HUES64 (cell line): ENCODE results near the gene TCEA2.

Experiments used
- H3K27ac ChIP-seq: 2 replicates; pipeline ENCODE4 v1.7.0; 2013; ENCODE audit warnings: low read depth, low read length, inconsistent platforms
- H3K27me3 ChIP-seq: 2 replicates; pipeline ENCODE4 v1.6.1; 2013; ENCODE audit warnings: mild to moderate bottlenecking, low read length; ENCODE audit not compliant: insufficient read depth
- H3K36me3 ChIP-seq: 2 replicates; pipeline ENCODE4 v1.6.1; 2013; ENCODE audit warnings: mild to moderate bottlenecking, low read length; ENCODE audit not compliant: insufficient read depth
- H3K4me1 ChIP-seq: 2 replicates; pipeline ENCODE4 v1.6.1; 2013; ENCODE audit warnings: mild to moderate bottlenecking, low read length, moderate library complexity; ENCODE audit not compliant: insufficient read depth
- H3K4me3 ChIP-seq: 2 replicates; pipeline ENCODE4 v1.5.1; 2013; ENCODE audit warnings: mild to moderate bottlenecking, low read length, moderate library complexity
- H3K9ac ChIP-seq: 2 replicates; pipeline ENCODE4 v1.6.1; 2013; ENCODE audit warnings: mild to moderate bottlenecking, low read depth, low read length
- H3K9me3 ChIP-seq: 2 replicates; pipeline ENCODE4 v1.6.1; 2013; ENCODE audit warnings: low read depth, low read length; ENCODE audit not compliant: insufficient read depth
- WGBS: fragments of 150-250, 120-280 bp; methylation state at CpG from one replicate; pipeline ENCODE4 v1.1.7; 2013; ENCODE audit warnings: missing lambda C conversion rate; 5-methylcytosine and 5-hydroxymethylcytosine counted together

TCEA2 gene

DNA sequence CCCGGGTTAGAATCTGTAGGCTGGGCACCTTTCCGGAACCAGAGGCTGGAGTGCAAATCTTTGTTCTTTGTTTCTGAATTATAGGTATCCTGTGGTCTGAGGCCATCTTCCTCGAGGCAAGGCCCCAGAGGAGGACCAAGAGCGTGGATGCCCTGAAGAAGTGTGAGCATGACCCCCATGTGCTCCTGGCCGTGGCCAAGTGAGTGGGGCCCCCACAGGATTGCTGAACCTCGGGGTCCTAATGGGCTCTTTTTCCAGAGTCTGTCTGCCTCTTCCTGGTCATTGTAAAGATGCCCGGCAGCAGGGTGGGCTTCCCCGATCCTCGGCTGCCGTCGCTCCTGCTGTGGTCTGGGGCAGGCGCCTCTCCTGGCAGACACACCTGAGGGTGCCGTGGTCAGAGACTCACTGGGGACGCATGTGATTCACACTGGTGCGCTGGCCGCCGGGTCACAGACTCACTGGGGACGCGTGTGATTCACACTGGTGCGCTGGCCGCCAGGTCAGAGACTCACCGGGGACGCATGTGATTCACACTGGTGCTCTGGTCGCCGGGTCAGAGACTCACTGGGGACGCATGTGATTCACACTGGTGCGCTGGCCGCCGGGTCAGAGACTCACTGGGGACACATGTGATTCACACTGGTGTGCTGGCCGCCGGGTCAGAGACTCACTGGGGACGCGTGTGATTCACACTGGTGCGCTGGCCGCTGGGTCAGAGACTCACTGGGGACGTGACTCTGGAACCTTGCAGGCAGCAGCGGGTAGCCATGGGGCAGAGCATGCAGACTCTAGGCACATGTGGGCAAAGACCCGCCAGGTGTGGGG is 33.5 kb upstream of the TCEA2 start:
- Histone ChIP-seq H3K9me3 (no peaks in the 10 kb centered on the region), H3K36me3 (peaks cover 86% of the 10 kb centered on the region), H3K4me1 (no peaks in the 10 kb centered on the region), H3K27ac (no peak overlapping the region), H3K4me3 (no peak overlapping the region), H3K27me3 (no peaks in the 10 kb centered on the region), H3K9ac (no peak overlapping the region)
- 96% methylated on average over 38 of the region's 38 CpGs for WGBS

DNA sequence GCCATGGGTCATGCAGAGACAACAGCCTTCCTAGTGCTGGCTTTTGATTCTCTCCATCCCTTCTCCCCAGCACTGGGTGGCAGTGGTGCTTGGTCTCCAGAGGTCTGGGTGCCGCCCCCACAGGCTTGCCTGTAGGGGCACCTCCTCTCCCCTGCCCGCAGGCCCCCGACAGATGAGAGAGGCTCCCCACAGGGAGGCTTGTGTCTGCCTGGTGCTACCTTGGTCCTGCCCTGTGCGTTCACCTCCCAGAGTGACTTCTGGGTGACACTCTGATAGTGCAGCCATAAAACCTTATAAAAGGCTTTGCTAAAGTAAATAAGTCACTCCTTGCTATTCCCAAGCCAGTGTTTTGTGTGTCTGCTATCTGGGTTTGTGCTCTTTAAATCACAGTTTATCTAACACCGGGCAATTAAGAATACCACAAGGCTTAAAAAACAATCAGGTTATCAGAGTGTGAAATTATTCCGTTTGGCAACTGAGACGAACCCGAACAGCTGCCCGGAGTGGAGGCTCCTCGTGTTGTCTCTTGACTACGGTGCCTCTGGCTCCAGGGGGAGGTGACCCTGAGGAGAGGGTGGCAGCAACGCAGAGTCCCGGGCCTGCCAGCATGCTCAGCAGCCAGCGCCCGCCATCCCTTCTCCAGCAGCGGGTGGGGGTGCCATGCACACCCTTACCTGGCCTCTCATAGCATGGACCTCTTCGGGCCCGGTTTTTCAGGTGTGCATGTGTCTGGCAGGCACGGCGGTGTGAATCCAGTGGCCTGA is 32.4 kb upstream of the TCEA2 start:
- Histone ChIP-seq H3K27ac (no peak overlapping the region), H3K36me3 (peaks cover 82% of the 10 kb centered on the region), H3K9me3 (no peaks in the 10 kb centered on the region), H3K27me3 (no peaks in the 10 kb centered on the region), H3K9ac (no peak overlapping the region), H3K4me3 (no peak overlapping the region), H3K4me1 (no peaks in the 10 kb centered on the region)
- 91% methylated on average over 20 of the region's 20 CpGs for WGBS

DNA sequence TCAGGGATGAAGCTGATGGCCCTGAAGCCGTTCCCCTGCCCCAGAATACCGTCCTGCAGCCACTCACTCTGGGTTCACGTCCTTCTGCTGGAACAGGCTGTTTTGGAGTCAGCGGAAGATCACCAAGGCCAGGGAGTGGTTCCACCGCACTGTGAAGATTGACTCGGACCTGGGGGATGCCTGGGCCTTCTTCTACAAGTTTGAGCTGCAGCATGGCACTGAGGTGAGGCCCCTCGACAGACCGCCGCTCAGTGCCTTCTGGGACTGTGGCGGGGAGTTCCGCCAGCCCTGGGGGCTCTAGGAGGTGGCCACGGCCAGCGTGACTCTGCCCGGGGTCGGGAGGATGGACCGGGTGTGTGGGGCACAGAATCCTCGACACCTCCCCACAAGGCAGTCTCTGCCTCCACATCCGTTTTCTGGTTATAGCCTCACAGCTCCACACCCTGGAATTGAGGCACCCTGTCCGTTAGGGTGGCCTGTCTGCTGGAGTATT is 31.1 kb upstream of the TCEA2 start:
- WGBS: 96% methylated on average over 19 of the region's 19 CpGs
- H3K27me3 ChIP-seq: no peaks in the 10 kb centered on the region
- H3K27ac ChIP-seq: no peak overlapping the region
- 0 out of 2 replicates have a peak, but pooled peaks cover 9% of the 10 kb centered on the region for H3K4me1 ChIP-seq
- H3K4me3 ChIP-seq: no peak overlapping the region
- H3K36me3 ChIP-seq: peaks cover 74% of the 10 kb centered on the region
- no peak overlapping the region for H3K9ac ChIP-seq
- no peaks in the 10 kb centered on the region for H3K9me3 ChIP-seq

DNA sequence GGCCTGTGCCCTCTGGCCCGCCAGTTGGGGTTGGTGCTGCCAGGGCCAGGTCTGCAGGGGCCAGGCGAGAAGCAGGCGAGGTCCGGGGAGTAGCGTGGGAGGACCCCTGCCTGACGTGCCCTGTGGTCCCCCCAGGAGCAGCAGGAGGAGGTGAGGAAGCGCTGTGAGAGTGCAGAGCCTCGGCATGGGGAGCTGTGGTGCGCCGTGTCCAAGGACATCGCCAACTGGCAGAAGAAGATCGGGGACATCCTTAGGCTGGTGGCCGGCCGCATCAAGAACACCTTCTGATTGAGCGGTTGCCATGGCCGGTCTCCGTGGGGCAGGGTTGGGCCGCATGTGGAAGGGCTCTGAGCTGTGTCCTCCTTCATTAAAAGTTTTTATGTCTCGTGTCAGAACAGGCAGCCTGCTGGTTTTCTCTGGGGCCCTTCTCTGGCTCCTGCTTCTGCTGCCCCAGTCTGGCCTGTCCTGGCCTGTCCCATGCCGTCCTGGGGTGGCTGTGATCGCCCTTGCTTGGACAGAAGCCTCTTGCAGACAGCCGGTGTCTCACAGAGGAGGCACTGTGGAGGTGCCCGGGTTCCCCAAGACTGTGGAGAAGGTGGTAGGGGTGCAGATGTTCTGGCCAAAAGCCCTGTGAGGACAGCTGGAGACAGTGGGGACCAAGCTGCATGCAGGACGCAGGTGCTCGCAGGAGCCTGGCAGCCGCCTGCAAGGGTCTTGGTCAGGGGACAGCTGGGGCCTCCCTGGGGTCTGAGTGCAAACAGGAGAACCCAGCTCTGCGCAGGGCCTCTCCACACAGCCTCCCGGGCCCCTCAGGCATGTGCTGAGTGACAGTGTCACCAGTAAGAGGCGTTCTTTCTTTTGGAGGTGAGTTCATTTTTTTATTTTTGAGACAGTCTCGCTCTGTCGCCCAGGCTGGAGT is 30.0 kb upstream of the TCEA2 start:
- no peaks in the 10 kb centered on the region for H3K9me3 ChIP-seq
- H3K27ac ChIP-seq: no peak overlapping the region
- peaks cover 63% of the 10 kb centered on the region for H3K36me3 ChIP-seq
- WGBS: 94% methylated on average over 31 of the region's 31 CpGs
- H3K4me3 ChIP-seq: no peak overlapping the region
- H3K27me3 ChIP-seq: peaks cover 10% of the 10 kb centered on the region
- no peak overlapping the region for H3K9ac ChIP-seq
- 0 out of 2 replicates have a peak, but pooled peaks cover 9% of the 10 kb centered on the region for H3K4me1 ChIP-seq

DNA sequence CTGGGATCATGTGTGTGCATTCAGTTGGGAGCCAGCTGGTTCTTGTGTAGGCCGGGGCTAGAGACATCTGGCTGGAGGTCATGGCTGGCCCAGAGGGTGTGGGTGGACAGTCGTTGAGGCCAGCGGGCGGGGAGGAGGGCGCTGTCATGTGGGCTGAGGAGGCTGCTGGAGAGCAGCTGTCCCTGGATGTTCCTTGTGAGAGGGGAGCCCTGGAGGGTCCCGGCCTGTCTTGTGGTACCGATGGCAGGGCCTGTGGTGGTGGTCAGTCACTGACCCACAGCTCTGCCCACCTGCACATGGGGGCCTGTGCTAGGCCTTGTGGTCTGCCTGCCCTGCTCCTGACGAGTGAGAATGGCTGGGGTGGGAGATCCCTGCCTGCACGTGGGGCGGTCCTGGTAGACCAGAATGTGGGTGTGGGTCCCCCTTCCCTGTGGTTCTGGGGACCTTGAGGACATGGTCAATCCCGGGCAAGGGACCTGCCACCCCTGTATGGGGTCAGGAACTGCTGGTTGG is 29.0 kb upstream of the TCEA2 start:
- 92% methylated on average over 11 of the region's 11 CpGs for WGBS
- peaks cover 20% of the 10 kb centered on the region for H3K27me3 ChIP-seq
- peaks cover 52% of the 10 kb centered on the region for H3K36me3 ChIP-seq
- H3K27ac ChIP-seq: no peak overlapping the region
- H3K9ac ChIP-seq: no peak overlapping the region
- H3K4me1 ChIP-seq: 0 out of 2 replicates have a peak, but pooled peaks cover 9% of the 10 kb centered on the region
- H3K4me3 ChIP-seq: no peak overlapping the region
- H3K9me3 ChIP-seq: no peaks in the 10 kb centered on the region

DNA sequence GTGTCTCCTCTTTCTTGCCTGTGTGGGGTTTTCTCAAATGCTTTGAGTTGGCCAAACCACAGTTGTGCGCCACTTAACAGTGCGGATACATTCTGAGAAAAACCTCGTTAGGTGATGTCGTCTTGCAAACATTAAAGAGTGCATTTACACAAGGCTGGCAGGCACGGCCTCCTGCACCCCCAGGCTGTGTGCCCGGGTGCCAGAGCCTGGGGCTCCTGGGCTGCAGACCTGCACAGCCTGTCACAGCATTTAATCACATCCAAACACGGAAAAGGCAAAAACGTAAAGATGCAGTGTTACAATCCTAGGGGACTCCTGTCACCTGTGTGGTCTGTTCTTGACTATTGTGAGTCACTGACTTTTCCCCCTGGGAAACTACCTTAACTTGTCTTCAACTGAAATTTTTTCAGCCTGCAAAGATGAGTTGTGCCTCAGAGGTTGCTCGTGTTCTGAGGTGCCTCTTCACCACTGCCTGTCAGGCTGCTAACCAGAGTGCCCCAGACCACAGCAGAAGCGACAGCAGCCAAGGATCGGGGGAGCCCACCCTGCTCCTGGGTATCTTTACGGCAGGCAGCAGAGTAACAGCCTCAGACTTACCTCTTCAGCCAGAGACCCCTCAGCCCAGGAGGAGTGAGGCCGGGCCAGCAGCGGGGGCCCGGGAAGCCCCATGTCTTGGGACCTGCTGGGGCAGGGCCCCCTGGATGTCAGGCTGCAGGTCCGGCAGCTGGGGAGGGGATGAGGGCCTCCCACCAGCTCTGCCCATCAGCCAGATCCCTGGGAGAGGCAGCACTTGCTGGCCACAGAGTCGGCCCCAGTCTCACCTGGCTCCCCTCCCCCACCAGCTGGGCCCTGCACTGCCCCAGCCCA is 27.7 kb upstream of the TCEA2 start:
- no peak overlapping the region for H3K4me3 ChIP-seq
- H3K4me1 ChIP-seq: 0 out of 2 replicates have a peak, but pooled peaks cover 9% of the 10 kb centered on the region
- H3K27ac ChIP-seq: no peak overlapping the region
- H3K9me3 ChIP-seq: no peaks in the 10 kb centered on the region
- peaks cover 40% of the 10 kb centered on the region for H3K36me3 ChIP-seq
- 81% methylated on average over 17 of the region's 17 CpGs for WGBS
- peaks cover 33% of the 10 kb centered on the region for H3K27me3 ChIP-seq
- no peak overlapping the region for H3K9ac ChIP-seq

DNA sequence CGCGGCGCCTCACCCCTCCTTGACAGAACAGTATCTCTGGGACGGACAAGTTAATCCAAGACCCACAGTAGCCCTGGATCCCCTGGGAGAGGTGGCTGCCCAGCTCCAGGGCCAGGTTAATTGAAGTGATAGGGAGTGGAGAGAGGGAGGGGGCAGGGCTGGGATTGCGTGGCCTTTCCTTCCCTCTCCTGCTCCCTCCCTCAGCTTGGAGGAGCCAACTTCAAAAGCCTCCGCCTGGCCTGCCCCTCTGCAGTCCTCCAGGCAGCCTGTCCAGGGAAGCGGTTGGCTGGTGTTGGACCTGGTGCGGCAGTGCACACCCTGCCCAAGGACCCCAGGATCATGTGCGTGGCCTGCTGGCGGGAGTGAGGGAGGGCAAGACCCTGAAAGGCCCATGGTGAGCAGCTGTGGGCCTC is 27.1 kb upstream of the TCEA2 start, which contains the start of gene C20orf204:
C20orf204 (plus strand) TSS at position 250 of the 413 bp plus-strand sequence; CDS start at position 392, 142 bp downstream.
- Histone ChIP-seq H3K27ac (no peak within 1 kb of the TSS), H3K9me3 (no peaks in the 10 kb centered on the region), H3K4me1 (0 out of 2 replicates have a peak, but pooled peaks cover 9% of the 10 kb centered on the region), H3K9ac (no peak within 1 kb of the TSS), H3K36me3 (peaks cover 35% of the 10 kb centered on the region), H3K27me3 (peaks cover 39% of the 10 kb centered on the region), H3K4me3 (no peak within 1 kb of the TSS)
- 52% methylated on average over 10 of the region's 10 CpGs for WGBS

DNA sequence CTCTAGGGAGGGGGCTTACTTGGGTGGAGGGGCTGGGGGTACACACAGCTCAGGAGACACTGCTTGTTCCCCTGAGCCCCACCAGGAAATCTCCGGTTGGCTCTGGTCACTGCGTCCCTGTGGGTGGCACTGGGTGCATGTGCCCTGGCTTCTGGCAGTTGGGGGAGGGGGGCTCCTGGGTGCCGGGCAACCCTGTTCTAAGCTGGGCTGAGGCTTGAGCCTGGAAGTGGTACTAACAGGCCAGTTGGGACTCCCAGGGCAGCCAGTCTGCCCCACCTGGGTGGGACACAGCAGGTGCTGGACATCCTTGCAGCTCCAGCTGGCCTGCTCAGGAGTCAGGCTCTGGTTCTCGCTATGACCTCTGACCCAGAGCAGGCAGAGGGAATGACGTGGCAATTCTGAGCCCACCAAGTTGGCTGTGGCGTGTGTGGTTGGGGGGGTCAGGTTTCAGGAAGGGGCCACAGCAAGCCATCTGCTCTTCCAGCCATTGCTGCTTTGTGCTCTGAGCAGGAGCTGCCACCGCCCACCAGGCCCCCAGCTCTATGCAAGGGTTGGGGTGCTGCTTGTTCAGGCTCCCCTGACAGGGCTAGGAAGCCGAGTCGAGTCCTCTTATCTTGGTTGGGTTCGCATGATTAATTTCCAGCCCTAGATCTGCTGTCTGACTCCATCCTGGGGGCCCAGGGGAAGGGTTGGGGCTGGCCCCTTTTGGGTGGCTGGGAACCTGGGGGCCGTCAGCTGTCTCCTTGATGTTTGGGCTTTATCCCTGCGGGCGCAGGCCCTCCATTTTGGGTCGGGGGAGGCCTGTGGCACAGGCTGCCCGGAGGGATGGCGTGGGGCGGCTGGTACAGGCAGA is 26.4 kb upstream of the TCEA2 start:
- H3K4me1 ChIP-seq: 0 out of 2 replicates have a peak, but pooled peaks cover 9% of the 10 kb centered on the region
- WGBS: 76% methylated on average over 17 of the region's 17 CpGs
- H3K27me3 ChIP-seq: peaks cover 46% of the 10 kb centered on the region
- H3K4me3 ChIP-seq: no peak overlapping the region
- no peak overlapping the region for H3K9ac ChIP-seq
- H3K9me3 ChIP-seq: no peaks in the 10 kb centered on the region
- H3K27ac ChIP-seq: no peak overlapping the region
- peaks cover 31% of the 10 kb centered on the region for H3K36me3 ChIP-seq

DNA sequence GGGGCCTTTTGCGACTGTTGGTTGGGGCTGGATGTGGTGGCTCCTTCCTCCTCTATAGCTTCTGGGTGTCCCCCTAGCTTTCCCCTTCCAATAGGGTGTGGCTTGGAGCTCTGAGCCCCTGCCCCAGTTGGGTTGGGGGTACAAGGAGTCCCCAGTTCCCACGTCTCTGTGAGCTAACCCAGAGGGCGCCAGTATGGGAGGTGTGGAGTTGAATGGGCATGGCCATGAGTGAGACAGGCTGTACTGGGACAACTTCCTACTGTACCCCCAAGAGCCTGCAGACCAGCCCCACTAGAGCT is 25.9 kb upstream of the TCEA2 start:
- Histone ChIP-seq H3K9ac (no peak overlapping the region), H3K27me3 (peaks cover 51% of the 10 kb centered on the region), H3K4me3 (no peak overlapping the region), H3K4me1 (0 out of 2 replicates have a peak, but pooled peaks cover 9% of the 10 kb centered on the region), H3K27ac (no peak overlapping the region), H3K36me3 (peaks cover 25% of the 10 kb centered on the region), H3K9me3 (no peaks in the 10 kb centered on the region)
- WGBS: 73% methylated on average over 3 of the region's 3 CpGs
